ENCODE results near the gene CALHM5.

CALHM5 gene

GRCh38 chr6:116563830-116564229, 52.4 kb downstream of the CALHM5 start:
- TF ChIP-seq, protein P1, sequence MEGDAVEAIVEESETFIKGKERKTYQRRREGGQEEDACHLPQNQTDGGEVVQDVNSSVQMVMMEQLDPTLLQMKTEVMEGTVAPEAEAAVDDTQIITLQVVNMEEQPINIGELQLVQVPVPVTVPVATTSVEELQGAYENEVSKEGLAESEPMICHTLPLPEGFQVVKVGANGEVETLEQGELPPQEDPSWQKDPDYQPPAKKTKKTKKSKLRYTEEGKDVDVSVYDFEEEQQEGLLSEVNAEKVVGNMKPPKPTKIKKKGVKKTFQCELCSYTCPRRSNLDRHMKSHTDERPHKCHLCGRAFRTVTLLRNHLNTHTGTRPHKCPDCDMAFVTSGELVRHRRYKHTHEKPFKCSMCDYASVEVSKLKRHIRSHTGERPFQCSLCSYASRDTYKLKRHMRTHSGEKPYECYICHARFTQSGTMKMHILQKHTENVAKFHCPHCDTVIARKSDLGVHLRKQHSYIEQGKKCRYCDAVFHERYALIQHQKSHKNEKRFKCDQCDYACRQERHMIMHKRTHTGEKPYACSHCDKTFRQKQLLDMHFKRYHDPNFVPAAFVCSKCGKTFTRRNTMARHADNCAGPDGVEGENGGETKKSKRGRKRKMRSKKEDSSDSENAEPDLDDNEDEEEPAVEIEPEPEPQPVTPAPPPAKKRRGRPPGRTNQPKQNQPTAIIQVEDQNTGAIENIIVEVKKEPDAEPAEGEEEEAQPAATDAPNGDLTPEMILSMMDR (conservative IDR thresholded peaks at IDR 0.05; ENCODE audit: control insufficient read depth, insufficient read depth, low read depth, low read length): no peak
- H3K4me3 ChIP-seq (ENCODE audit: control insufficient read depth, low read depth, low read length): no peak overlapping the region
- DNase-seq (ENCODE audit: low read depth): no peak

DNA sequence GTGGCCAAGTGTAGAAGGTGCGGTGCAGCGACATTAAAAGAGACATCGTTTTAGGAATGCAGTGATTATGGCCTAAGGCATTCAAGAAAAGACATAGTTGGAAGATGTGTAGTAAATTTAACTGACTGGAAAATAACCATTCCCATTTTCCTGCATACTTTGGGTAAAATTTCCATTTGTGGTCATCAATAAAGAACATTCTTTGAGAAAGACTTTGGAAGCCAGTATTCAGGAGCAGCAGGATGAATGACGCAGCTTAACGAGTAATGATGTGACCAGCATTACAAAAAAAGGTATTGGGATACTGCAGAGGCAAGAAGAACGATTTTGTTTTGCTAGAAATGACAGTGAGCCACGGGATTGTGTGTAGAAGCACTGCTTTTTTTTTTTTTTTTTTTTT, 52.9 kb downstream of the CALHM5 start:
- TF ChIP-seq, protein P1 (conservative IDR thresholded peaks at IDR 0.05; ENCODE audit: control insufficient read depth, insufficient read depth, low read depth, low read length): no peak
- DNase-seq (ENCODE audit: low read depth): no peak
- H3K4me3 ChIP-seq (ENCODE audit: control insufficient read depth, low read depth, low read length): no peak overlapping the region

DNA sequence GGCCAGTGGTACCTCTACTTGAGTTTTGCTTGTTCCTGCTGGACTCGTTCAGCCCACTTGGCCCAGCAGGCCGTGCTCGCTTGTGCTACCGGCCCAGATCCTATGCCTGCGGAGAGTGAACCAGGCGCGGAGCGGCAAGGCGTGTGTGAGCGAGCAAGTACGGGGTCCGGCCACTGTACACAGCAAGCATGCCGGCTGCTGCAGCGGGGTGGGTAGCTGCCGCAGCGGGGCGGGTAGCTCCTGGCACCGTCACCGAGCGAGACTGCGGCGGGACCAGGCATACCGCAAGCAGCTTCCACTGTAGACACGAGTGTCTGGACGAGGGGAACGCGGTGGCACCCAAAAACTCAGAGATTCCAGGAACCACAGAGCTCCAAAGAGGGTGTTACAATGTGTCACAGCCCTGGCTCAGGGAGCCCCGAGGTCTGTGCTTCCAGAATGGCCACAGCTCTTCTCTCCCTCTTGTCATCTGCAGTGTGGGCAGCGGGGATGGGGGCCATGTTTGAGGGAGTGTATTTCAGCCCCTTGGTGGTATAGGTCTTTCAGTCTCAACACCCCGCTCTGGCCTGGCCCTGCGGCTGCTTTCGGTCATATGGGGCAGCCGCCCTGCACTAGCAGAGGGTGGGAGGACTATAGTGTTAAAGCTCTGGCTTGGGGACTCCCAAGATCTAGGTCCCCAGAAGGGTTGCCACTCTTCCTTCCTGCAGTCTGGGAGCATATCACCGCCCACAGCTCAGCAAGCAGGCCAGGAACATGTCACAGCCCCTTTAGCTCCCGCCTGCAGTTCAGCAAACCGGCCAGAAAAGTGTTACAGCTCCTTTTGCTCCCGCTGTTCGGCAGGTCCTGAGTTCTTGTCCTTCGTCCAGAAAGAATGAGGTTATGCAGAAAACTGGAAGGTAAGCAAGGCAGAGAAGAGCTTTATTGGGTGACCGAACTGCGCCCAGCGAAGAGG, 53.8 kb downstream of the CALHM5 start:
- no peak for DNase-seq (ENCODE audit: low read depth)
- TF ChIP-seq, protein P1 (conservative IDR thresholded peaks at IDR 0.05; ENCODE audit: control insufficient read depth, insufficient read depth, low read depth, low read length): no peak
- H3K4me3 ChIP-seq (ENCODE audit: control insufficient read depth, low read depth, low read length): peak overlapping the region; percentile 19

GRCh38 chr6:116568111-116568510, 56.7 kb downstream of the CALHM5 start:
- H3K4me3 ChIP-seq (ENCODE audit: control insufficient read depth, low read depth, low read length): no peak overlapping the region
- DNase-seq (ENCODE audit: low read depth): peak; percentile 61
- TF ChIP-seq, protein P1 (conservative IDR thresholded peaks at IDR 0.05; ENCODE audit: control insufficient read depth, insufficient read depth, low read depth, low read length): no peak

- no peak for DNase-seq (ENCODE audit: low read depth)
- TF ChIP-seq, protein P1 (conservative IDR thresholded peaks at IDR 0.05; ENCODE audit: control insufficient read depth, insufficient read depth, low read depth, low read length): no peak
- H3K4me3 ChIP-seq (ENCODE audit: control insufficient read depth, low read depth, low read length): no peak overlapping the region
Observed at GRCh38 chr6:116568821-116569755, 57.6 kb downstream of the CALHM5 start.

GRCh38 chr6:116570856-116571682, 59.6 kb downstream of the CALHM5 start, which contains the start of gene RWDD1:
Gene RWDD1, plus strand, starts transcription at chr6:116571504. Its CDS starts 79 bp downstream, at chr6:116571583.
- TF ChIP-seq, protein P1 (conservative IDR thresholded peaks at IDR 0.05; ENCODE audit: control insufficient read depth, insufficient read depth, low read depth, low read length): no peak
- DNase-seq (ENCODE audit: low read depth): peak; percentile 99
- H3K4me3 ChIP-seq (ENCODE audit: control insufficient read depth, low read depth, low read length): peak within 1 kb of the TSS; percentile 98

All from fibroblast of mammary gland (primary cell).